Activated T-cell treated with anti-CD3 and anti-CD28 coated beads, Interleukin-2, amount 50 U/mL, for 4 hours (primary cell): ENCODE data around the gene CD300E. TPM values are rescaled to one million over a fixed set of nuclear protein-coding genes. Genes with fewer than 3 reads are reported as not detected.

Experiments
- ATAC-seq, 2 donors: fragments of 200-7000 bp; cut with Tn5 transposase; one replicate each; pipeline ENCODE4 v1.10.0; 2021
- DNase-seq: peaks from one replicate; pipeline ENCODE4 v3.0.0-alpha.2; 2020
- H3K27me3 Mint-ChIP-seq: one replicate; pipeline ENCODE4 v1.8.0; 2021; ENCODE audit warnings: low read depth, mixed read lengths
- H3K36me3 Mint-ChIP-seq: one replicate; pipeline ENCODE4 v1.8.0; 2022; ENCODE audit warnings: mixed read lengths; ENCODE audit not compliant: insufficient read depth
- H3K4me1 Mint-ChIP-seq: one replicate; pipeline ENCODE4 v1.8.0; 2021; ENCODE audit warnings: low read depth, mixed read lengths
- H3K4me3 Mint-ChIP-seq: one replicate; pipeline ENCODE4 v1.8.0; 2021; ENCODE audit warnings: mild to moderate bottlenecking, moderate library complexity, mixed read lengths
- H3K9me3 Mint-ChIP-seq: one replicate; pipeline ENCODE4 v1.8.0; 2021; ENCODE audit warnings: mixed read lengths
- total RNA-seq, 3 donors: library from RNA; stranded (reverse); gene quantifications; one replicate each; pipeline ENCODE4 v1.2.1, GENCODE V29; 2021

CD300E gene
- total RNA-seq, 3 donors from 2014 or later: not detected

DNA sequence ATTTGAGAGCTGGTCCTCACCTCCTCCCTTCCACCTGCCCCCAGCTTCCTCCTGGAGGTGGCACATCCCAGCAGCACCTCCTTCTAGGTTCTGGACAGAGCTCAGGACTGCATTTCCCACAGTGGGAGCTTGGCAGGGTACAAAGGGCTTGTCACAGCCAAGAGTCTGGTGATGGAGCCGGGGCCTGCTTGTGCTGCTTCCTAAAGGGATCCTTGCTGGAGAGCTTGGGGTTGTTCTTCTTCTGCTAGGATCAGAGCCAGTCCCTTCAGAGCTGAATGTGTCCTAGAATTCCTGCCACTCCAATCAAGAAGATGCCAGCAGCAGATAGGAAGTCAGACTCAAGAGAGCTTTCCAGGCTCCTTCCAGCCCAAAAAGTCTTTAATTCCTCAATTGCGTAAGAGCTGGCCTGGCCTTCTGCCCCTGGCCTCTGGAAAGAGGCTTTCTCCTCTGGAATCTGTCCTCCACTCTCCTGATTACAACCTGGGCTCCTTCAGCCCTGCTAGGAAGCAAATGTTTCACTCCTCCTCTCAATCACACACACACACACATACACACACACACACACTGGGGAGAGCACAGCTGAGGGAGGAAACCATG, 4.4 kb downstream of the CD300E start:
- Mint-ChIP-seq H3K4me3 (no peak overlapping the region), H3K27me3 (peaks cover 55% of the 10 kb centered on the region), H3K36me3 (no peaks in the 10 kb centered on the region), H3K9me3 (no peaks in the 10 kb centered on the region), H3K4me1 (no peaks in the 10 kb centered on the region)
- ATAC-seq (no peak), DNase-seq (no peak)

DNA sequence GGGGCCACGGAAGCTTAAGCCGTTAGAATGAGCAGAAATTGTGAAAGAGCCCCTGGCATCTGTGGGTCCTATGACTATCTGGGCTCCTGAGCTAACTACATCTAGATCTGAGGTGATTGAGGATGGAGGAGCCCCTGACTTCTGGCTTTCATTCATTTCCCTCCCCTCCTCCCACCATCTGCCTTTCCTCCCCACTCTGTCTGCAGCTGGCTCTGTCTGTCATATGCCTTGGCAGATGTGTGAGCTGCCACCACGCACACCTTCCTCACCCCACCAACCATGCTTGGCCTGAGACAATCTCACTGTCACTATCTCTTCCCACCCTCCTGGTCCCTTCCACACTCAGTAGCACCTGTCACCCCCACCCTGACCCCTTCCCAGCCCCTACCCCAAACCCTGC, 5.1 kb downstream of the CD300E start:
- no peak overlapping the region for H3K4me3 Mint-ChIP-seq
- no peak for DNase-seq
- peaks cover 56% of the 10 kb centered on the region for H3K27me3 Mint-ChIP-seq
- H3K4me1 Mint-ChIP-seq: no peaks in the 10 kb centered on the region
- H3K36me3 Mint-ChIP-seq: no peaks in the 10 kb centered on the region
- ATAC-seq: no peak
- H3K9me3 Mint-ChIP-seq: no peaks in the 10 kb centered on the region

GRCh38 chr17:74616696-74617095, 6.8 kb downstream of the CD300E start:
- Mint-ChIP-seq H3K4me3 (no peak overlapping the region), H3K36me3 (no peaks in the 10 kb centered on the region), H3K27me3 (peaks cover 54% of the 10 kb centered on the region), H3K4me1 (peaks cover 2% of the 10 kb centered on the region), H3K9me3 (no peaks in the 10 kb centered on the region)
- DNase-seq: no peak
- no peak for ATAC-seq

DNA sequence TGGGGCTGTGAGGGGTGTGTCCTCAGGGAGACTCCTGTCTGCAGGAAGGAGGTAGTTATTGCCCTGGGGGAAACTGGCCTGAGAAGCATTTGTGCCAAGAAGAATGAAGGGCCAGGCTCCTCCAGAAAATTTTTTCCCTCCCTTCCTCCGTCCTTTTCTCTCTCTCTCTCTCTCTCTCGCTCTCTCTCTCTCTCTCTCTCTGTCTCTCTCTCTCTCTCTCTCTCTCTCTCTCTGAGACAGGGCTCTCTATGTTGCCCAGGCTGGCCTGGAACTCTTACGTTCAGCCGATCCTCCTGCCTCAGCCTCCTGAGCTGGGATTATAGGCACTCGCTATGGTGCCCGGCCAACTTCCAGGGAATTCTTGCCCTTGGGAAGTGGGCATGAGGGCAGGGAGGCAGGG, 11.5 kb downstream of the CD300E start:
- ATAC-seq: no peak
- Mint-ChIP-seq H3K27me3 (peaks cover 42% of the 10 kb centered on the region), H3K9me3 (peaks cover 3% of the 10 kb centered on the region), H3K36me3 (no peaks in the 10 kb centered on the region), H3K4me3 (no peak overlapping the region), H3K4me1 (peaks cover 2% of the 10 kb centered on the region)
- no peak for DNase-seq

DNA sequence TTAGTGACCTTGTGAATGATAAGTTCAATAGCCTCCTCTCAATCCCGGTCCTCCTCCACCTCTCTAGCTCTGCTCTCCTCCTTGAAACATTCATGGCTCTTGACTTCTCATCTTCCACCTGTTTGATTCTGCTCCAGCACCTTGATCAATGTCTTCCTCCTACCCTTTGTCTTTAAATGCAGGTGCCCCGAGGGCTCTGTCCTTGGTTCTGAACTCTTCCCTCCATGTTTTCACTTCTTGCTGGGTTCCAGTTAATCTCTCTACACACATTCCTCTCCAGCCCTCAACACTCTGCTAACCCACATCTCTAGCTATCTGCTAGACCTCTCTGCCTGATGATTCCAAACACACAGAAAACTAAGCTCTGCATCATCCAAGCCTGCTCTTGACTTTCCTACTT, 13.4 kb downstream of the CD300E start:
- peaks cover 31% of the 10 kb centered on the region for H3K27me3 Mint-ChIP-seq
- H3K36me3 Mint-ChIP-seq: no peaks in the 10 kb centered on the region
- peaks cover 2% of the 10 kb centered on the region for H3K4me1 Mint-ChIP-seq
- ATAC-seq (no peak), DNase-seq (no peak)
- no peak overlapping the region for H3K4me3 Mint-ChIP-seq
- H3K9me3 Mint-ChIP-seq: peaks cover 3% of the 10 kb centered on the region

GRCh38 chr17:74608511-74608910, 15.0 kb downstream of the CD300E start:
- peaks cover 5% of the 10 kb centered on the region for H3K4me1 Mint-ChIP-seq
- ATAC-seq: no peak
- peaks cover 3% of the 10 kb centered on the region for H3K9me3 Mint-ChIP-seq
- H3K36me3 Mint-ChIP-seq: no peaks in the 10 kb centered on the region
- H3K4me3 Mint-ChIP-seq: no peak overlapping the region
- H3K27me3 Mint-ChIP-seq: peaks cover 23% of the 10 kb centered on the region
- DNase-seq: no peak

DNA sequence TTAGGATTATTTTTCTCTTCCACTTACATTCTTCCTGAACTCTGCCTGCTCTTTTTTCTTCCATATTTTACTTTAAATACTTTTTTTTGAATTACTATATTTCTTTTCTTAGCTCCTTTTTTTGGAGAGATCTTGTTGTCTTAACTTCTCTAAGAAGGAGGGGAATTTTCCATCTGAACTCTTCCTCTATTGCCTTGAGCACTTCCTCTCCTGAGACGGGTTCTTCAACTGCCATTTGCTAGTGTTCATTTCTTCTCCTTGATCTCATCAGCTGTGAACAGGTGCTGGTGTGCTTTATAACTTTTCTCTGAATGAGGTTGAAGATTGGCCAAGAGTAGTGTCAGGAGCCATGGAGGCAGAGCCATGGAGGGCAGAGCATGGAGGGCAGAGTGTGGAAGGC, 16.3 kb downstream of the CD300E start:
- ATAC-seq (no peak), DNase-seq (no peak)
- Mint-ChIP-seq H3K4me1 (peaks cover 10% of the 10 kb centered on the region), H3K9me3 (peaks cover 3% of the 10 kb centered on the region), H3K4me3 (no peak overlapping the region), H3K36me3 (no peaks in the 10 kb centered on the region), H3K27me3 (peaks cover 20% of the 10 kb centered on the region)

DNA sequence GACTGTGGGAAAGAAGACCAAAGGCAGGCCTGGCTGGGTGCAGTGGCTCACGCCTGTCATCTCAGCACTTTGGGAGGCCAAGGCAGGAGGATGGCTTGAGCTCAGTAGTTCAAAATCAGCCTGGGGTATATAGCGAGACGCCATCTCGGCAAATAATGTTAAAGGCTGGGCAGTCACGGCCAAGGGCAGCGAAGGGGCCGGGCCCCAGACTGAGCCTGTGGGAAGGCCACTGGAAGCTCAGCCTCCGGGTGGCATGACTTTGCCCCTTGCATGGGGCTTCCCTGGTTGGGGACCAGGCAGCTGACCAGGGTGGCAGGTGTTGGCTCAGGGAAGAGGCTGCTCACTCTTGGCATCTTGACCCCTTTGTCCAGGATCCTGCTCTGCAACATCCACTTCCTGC, 17.5 kb downstream of the CD300E start:
- H3K4me1 Mint-ChIP-seq: peaks cover 16% of the 10 kb centered on the region
- H3K9me3 Mint-ChIP-seq: peaks cover 3% of the 10 kb centered on the region
- H3K4me3 Mint-ChIP-seq: no peak overlapping the region
- H3K27me3 Mint-ChIP-seq: peaks cover 22% of the 10 kb centered on the region
- DNase-seq (no peak), ATAC-seq (no peak)
- H3K36me3 Mint-ChIP-seq: no peaks in the 10 kb centered on the region

DNA sequence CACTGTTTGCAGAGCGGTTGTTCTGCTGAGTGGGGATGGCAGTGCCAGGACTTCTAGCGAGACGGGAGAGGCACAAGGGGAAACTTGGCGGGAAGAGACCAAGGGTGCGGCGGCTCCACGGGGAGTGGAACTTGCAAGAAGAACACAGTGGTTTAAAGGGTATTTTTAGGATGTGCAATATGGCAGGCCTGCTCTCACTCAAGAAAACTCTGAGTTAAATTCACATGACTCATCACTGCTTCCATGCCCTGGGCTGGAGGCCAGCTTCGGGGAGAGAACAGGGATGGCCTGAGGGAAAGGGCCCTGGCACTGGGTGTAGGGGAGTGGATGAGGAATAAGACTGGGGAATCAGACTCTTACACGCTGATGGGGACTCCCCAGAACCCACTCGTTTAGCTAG, 18.2 kb downstream of the CD300E start:
- no peak overlapping the region for H3K4me3 Mint-ChIP-seq
- peaks cover 3% of the 10 kb centered on the region for H3K9me3 Mint-ChIP-seq
- DNase-seq: no peak
- no peaks in the 10 kb centered on the region for H3K36me3 Mint-ChIP-seq
- peaks cover 16% of the 10 kb centered on the region for H3K4me1 Mint-ChIP-seq
- H3K27me3 Mint-ChIP-seq: peaks cover 27% of the 10 kb centered on the region
- ATAC-seq: no peak

- Mint-ChIP-seq H3K9me3 (peaks cover 3% of the 10 kb centered on the region), H3K27me3 (peaks cover 32% of the 10 kb centered on the region), H3K36me3 (no peaks in the 10 kb centered on the region), H3K4me1 (peaks cover 17% of the 10 kb centered on the region), H3K4me3 (no peak overlapping the region)
- no peak for ATAC-seq
- no peak for DNase-seq
Observed at GRCh38 chr17:74604761-74605160, 18.8 kb downstream of the CD300E start.

GRCh38 chr17:74604200-74604599, 19.3 kb downstream of the CD300E start:
- DNase-seq: no peak
- ATAC-seq: no peak
- Mint-ChIP-seq H3K4me3 (no peak overlapping the region), H3K36me3 (no peaks in the 10 kb centered on the region), H3K27me3 (peaks cover 36% of the 10 kb centered on the region), H3K9me3 (peaks cover 3% of the 10 kb centered on the region), H3K4me1 (peaks cover 21% of the 10 kb centered on the region)

GRCh38 chr17:74603746-74604145, 19.8 kb downstream of the CD300E start:
- Mint-ChIP-seq H3K9me3 (peaks cover 3% of the 10 kb centered on the region), H3K4me1 (peaks cover 24% of the 10 kb centered on the region), H3K27me3 (peaks cover 36% of the 10 kb centered on the region), H3K36me3 (no peaks in the 10 kb centered on the region), H3K4me3 (no peak overlapping the region)
- DNase-seq (no peak), ATAC-seq (no peak)

GRCh38 chr17:74603037-74603635, 20.4 kb downstream of the CD300E start:
- Mint-ChIP-seq H3K4me3 (no peak overlapping the region), H3K9me3 (peaks cover 3% of the 10 kb centered on the region), H3K36me3 (no peaks in the 10 kb centered on the region), H3K27me3 (peaks cover 35% of the 10 kb centered on the region), H3K4me1 (peaks cover 28% of the 10 kb centered on the region)
- ATAC-seq (no peak), DNase-seq (no peak)

- H3K36me3 Mint-ChIP-seq: no peaks in the 10 kb centered on the region
- peaks cover 29% of the 10 kb centered on the region for H3K27me3 Mint-ChIP-seq
- H3K4me3 Mint-ChIP-seq: no peak overlapping the region
Observed at GRCh38 chr17:74601944-74602572, 21.5 kb downstream of the CD300E start.

DNA sequence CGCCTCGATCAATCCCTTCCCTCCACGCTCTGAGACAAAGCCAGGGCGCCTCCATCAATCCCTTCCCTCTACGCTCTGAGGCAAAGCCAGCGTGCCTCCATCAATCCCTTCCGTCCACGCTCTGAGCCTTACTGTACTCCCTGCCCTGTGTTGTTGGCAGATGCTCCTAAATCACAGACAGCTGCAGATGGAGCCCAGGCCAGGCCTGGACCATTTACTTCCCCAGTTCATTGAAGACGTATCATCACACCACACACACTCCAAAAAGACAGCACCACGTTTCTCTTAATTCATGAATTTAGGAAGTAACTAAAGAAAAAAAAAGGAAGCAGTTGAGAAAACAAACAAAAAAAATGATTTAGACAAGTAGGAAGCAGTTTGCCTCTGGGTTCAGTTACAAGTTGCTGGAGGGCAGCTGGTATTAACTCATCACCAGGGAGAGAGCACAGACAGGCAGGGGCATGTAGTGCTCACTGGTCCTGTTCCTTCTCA, 24.0 kb downstream of the CD300E start:
- peaks cover 22% of the 10 kb centered on the region for H3K27me3 Mint-ChIP-seq
- H3K36me3 Mint-ChIP-seq: no peaks in the 10 kb centered on the region
- ATAC-seq: no peak
- peaks cover 28% of the 10 kb centered on the region for H3K4me1 Mint-ChIP-seq
- no peaks in the 10 kb centered on the region for H3K9me3 Mint-ChIP-seq
- H3K4me3 Mint-ChIP-seq: no peak overlapping the region
- DNase-seq: no peak

More at GRCh38 chr17:74601944-74602572, 21.5 kb downstream of the CD300E start:
- no peak for DNase-seq
- peaks cover 28% of the 10 kb centered on the region for H3K4me1 Mint-ChIP-seq
- H3K9me3 Mint-ChIP-seq: no peaks in the 10 kb centered on the region
- ATAC-seq: no peak
